ENCODE data around the gene GMIP.

- TF ChIP-seq ZNF274 (IDR thresholded peaks at IDR 0.05; ENCODE audit: low read depth, low read length): no peak
- no peak for TF ChIP-seq SUZ12 (IDR thresholded peaks at IDR 0.05; ENCODE audit: extremely low read depth, insufficient read depth, insufficient read length)
- TF ChIP-seq YY1 (IDR thresholded peaks at IDR 0.05; ENCODE audit: insufficient read depth, insufficient read length): no peak
Measured at GRCh38 chr19:19580418-19580817, 63.0 kb downstream of the GMIP start.

Measured in NT2/D1 (cell line).